SW 1271 (cell line): ENCODE results near the gene HDAC5.
"Not testable (repeated sequence)": the region's sequence is repeated elsewhere in the genome, so short reads cannot be mapped to it uniquely, and the experiment has no call there.

Experiments used
- DNase-seq, 2 experiments: peaks; one replicate each; lab custom pipeline; 2025; lab: John Stamatoyannopoulos, UW

HDAC5 gene

GRCh38 chr17:44132275-44132821 lies 8.9 kb upstream of the HDAC5 start:
- DNase-seq, result peak in 1 of 2 experiments; percentile 10

- DNase-seq, result not testable (repeated sequence)
Measured at GRCh38 chr17:44131372-44131771, 7.9 kb upstream of the HDAC5 start.

GRCh38 chr17:44130693-44131349 lies 7.4 kb upstream of the HDAC5 start:
- DNase-seq, result no peak

GRCh38 chr17:44128383-44128782 lies 4.9 kb upstream of the HDAC5 start:
- DNase-seq, result no peak

GRCh38 chr17:44124118-44124438 lies 637 bp upstream of the HDAC5 start:
- no peak for DNase-seq

GRCh38 chr17:44122816-44123355 lies 555 bp downstream of the HDAC5 start:
- DNase-seq, result no peak

GRCh38 chr17:44121997-44122815 lies 1.2 kb downstream of the HDAC5 start:
- no peak for DNase-seq

- DNase-seq, result no peak
Measured at GRCh38 chr17:44120851-44121605, 2.4 kb downstream of the HDAC5 start.

- not testable (repeated sequence) for DNase-seq
Measured at GRCh38 chr17:44120281-44120680, 3.2 kb downstream of the HDAC5 start.

GRCh38 chr17:44119798-44120197 lies 3.6 kb downstream of the HDAC5 start:
- no peak for DNase-seq

GRCh38 chr17:44119062-44119461 lies 4.4 kb downstream of the HDAC5 start:
- no peak for DNase-seq

- no peak for DNase-seq
Measured at GRCh38 chr17:44118427-44119050, 4.9 kb downstream of the HDAC5 start.

GRCh38 chr17:44117351-44117750 lies 6.1 kb downstream of the HDAC5 start:
- no peak for DNase-seq

GRCh38 chr17:44115585-44116415 lies 7.6 kb downstream of the HDAC5 start:
- peak in 1 of 2 experiments; percentile 10 for DNase-seq

- DNase-seq, result no peak
Measured at GRCh38 chr17:44113868-44114840, 9.3 kb downstream of the HDAC5 start.

- DNase-seq, result no peak
Measured at GRCh38 chr17:44113382-44113781, 10.1 kb downstream of the HDAC5 start.

- DNase-seq, result no peak
Measured at GRCh38 chr17:44112284-44113280, 10.9 kb downstream of the HDAC5 start.

- no peak for DNase-seq
Measured at GRCh38 chr17:44111777-44112176, 11.7 kb downstream of the HDAC5 start.
